Measurements from ENCODE around the gene AFF1.

The AFF1 gene

DNA sequence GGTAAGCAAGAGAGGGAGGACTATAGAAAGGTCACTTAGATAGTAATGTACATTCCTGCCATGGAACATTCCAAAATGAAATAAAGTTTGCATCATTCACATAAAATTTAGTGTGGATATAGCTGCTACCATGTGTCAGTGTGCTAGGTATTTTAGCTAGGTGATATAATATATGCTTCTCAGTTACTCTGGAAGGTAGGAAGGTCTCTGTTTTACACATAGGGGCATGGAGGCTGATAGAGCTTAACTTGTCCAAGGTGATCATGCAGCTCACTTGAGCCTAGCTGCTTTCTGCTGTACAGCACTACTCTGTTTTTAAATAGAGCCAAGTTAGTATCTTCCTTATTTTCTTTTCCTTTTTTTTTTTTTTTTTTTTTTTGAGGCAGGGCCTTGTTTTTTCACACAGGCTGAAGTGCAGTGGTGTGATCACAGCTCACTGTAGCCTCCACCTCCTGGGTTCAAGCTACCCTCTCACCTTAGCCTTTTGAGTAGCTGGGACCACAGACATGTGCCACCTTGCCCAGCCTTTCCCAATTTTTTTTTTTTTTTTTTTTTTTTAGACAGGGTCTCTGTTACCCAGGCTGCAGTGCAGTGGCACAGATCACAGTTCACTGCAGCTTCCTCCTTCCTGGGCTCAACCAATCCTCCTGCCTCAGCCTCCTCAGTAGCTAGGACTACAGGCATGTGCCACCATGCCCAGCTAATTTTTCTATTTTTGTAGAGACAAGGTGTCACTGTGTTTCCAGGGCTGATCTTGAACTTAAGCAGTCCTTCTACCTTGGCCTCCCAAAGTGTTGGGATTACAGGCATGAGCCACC lies 10.4 kb downstream of the AFF1 start:
- Histone ChIP-seq H3K4me2 (ENCODE audit: low read depth, low read length, poor library complexity, severe bottlenecking) (no peak overlapping the region), H3K9ac (ENCODE audit: low read length) (no peak overlapping the region), H3K27ac (ENCODE audit: low read depth, low read length) (no peak overlapping the region), H3K9me3 (ENCODE audit: insufficient read depth, low read length) (no peaks in the 10 kb centered on the region), H3F3A (ENCODE audit: insufficient read depth) (no peaks in the 10 kb centered on the region), H3K36me3 (ENCODE audit: low read length) (no peaks in the 10 kb centered on the region), H3K4me3 (ENCODE audit: insufficient read depth, low read length, poor library complexity, severe bottlenecking) (no peak overlapping the region), H3K79me2 (ENCODE audit: insufficient read depth, low read length) (no peaks in the 10 kb centered on the region), H3K9me2 (replicated peaks; ENCODE audit: insufficient read depth, low read length) (no peaks in the 10 kb centered on the region), H3K27me3 (ENCODE audit: low read length) (no peaks in the 10 kb centered on the region), H2AFZ (ENCODE audit: low read depth, low read length, severe bottlenecking) (no peak overlapping the region), H4K20me1 (ENCODE audit: low read depth, low read length) (no peaks in the 10 kb centered on the region)
- TF ChIP-seq, protein P1, sequence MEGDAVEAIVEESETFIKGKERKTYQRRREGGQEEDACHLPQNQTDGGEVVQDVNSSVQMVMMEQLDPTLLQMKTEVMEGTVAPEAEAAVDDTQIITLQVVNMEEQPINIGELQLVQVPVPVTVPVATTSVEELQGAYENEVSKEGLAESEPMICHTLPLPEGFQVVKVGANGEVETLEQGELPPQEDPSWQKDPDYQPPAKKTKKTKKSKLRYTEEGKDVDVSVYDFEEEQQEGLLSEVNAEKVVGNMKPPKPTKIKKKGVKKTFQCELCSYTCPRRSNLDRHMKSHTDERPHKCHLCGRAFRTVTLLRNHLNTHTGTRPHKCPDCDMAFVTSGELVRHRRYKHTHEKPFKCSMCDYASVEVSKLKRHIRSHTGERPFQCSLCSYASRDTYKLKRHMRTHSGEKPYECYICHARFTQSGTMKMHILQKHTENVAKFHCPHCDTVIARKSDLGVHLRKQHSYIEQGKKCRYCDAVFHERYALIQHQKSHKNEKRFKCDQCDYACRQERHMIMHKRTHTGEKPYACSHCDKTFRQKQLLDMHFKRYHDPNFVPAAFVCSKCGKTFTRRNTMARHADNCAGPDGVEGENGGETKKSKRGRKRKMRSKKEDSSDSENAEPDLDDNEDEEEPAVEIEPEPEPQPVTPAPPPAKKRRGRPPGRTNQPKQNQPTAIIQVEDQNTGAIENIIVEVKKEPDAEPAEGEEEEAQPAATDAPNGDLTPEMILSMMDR (IDR thresholded peaks at IDR 0.05; ENCODE audit: insufficient read depth, low read length, poor library complexity, severe bottlenecking), result no peak
- no peak for TF ChIP-seq EZH2phosphoT487 (conservative IDR thresholded peaks at IDR 0.05; ENCODE audit: low read length)

DNA sequence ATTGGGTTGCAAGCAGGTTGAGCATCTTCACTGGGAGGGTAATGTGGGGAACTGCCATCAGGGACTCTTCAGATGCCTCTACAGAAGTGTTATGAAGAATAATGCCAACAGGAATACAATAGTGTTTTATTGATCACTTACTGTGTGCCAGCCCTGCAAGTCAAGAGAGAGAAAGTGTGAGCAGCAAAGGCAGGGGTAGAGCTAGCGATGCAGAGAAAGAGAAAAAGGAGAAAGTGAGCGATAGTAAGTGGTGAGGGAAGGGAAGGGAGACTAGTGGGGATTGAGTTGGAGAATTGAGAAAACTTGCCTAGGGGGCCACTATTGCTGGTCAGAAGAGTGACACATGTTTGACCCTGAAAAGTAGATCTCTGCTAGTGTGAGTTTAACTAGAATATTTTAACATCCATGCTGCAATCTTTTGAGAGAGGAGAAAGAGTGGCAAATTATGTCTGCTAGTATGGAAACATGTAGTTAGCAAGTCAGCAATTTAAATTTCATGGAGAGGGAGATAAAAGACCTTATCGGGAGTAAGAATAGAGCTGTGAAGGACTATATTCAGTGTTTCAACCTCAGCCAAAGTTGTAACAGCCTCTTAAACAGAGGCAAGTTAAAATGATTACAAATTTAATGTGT lies 12.2 kb downstream of the AFF1 start:
- Histone ChIP-seq H3F3A (ENCODE audit: insufficient read depth) (no peaks in the 10 kb centered on the region), H3K4me3 (ENCODE audit: insufficient read depth, low read length, poor library complexity, severe bottlenecking) (no peak overlapping the region), H3K36me3 (ENCODE audit: low read length) (no peaks in the 10 kb centered on the region), H3K79me2 (ENCODE audit: insufficient read depth, low read length) (no peaks in the 10 kb centered on the region), H3K27me3 (ENCODE audit: low read length) (no peaks in the 10 kb centered on the region), H4K20me1 (ENCODE audit: low read depth, low read length) (no peaks in the 10 kb centered on the region), H3K9me2 (replicated peaks; ENCODE audit: insufficient read depth, low read length) (no peaks in the 10 kb centered on the region), H3K27ac (ENCODE audit: low read depth, low read length) (no peak overlapping the region), H3K9me3 (ENCODE audit: insufficient read depth, low read length) (no peaks in the 10 kb centered on the region), H3K4me2 (ENCODE audit: low read depth, low read length, poor library complexity, severe bottlenecking) (no peak overlapping the region), H2AFZ (ENCODE audit: low read depth, low read length, severe bottlenecking) (no peak overlapping the region), H3K9ac (ENCODE audit: low read length) (no peak overlapping the region)
- no peak for TF ChIP-seq EZH2phosphoT487 (conservative IDR thresholded peaks at IDR 0.05; ENCODE audit: low read length)
- TF ChIP-seq, protein P1 (IDR thresholded peaks at IDR 0.05; ENCODE audit: insufficient read depth, low read length, poor library complexity, severe bottlenecking), result no peak

DNA sequence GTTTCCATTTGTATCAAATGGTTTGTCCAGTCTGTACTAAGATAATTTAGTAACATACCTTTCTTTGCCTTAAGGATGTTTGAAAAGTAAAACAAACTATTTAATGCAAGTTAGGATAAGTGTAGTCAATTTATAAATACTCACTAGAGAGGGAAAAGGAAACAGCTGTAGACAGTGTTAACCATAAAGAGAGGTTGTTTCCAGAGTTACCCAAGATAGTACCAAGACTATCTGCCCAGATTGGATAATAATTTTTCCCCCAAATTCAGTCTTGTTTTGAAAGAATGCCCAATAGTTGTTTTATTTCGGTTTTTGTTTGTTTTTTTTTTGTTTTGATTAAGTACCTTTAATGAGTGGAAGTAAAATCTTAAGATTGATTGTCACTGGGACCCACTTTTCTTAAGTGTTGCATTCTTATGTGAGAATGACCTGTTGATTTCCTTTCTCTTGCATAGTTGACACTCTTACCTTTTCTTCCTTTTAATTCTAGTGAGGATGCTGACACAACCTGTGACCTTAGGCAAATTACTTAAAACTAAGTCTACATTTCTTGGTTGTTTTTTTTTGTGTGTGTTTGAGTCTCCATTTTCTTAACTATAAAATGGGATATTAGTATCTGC lies 12.8 kb downstream of the AFF1 start:
- Histone ChIP-seq H3K9me3 (ENCODE audit: insufficient read depth, low read length) (no peaks in the 10 kb centered on the region), H3K9ac (ENCODE audit: low read length) (no peak overlapping the region), H4K20me1 (ENCODE audit: low read depth, low read length) (no peaks in the 10 kb centered on the region), H2AFZ (ENCODE audit: low read depth, low read length, severe bottlenecking) (no peak overlapping the region), H3K4me2 (ENCODE audit: low read depth, low read length, poor library complexity, severe bottlenecking) (no peak overlapping the region), H3K79me2 (ENCODE audit: insufficient read depth, low read length) (no peaks in the 10 kb centered on the region), H3K4me3 (ENCODE audit: insufficient read depth, low read length, poor library complexity, severe bottlenecking) (no peak overlapping the region), H3K27me3 (ENCODE audit: low read length) (no peaks in the 10 kb centered on the region), H3F3A (ENCODE audit: insufficient read depth) (no peaks in the 10 kb centered on the region), H3K9me2 (replicated peaks; ENCODE audit: insufficient read depth, low read length) (no peaks in the 10 kb centered on the region), H3K36me3 (ENCODE audit: low read length) (no peaks in the 10 kb centered on the region), H3K27ac (ENCODE audit: low read depth, low read length) (no peak overlapping the region)
- TF ChIP-seq, protein P1 (IDR thresholded peaks at IDR 0.05; ENCODE audit: insufficient read depth, low read length, poor library complexity, severe bottlenecking), result no peak
- TF ChIP-seq EZH2phosphoT487 (conservative IDR thresholded peaks at IDR 0.05; ENCODE audit: low read length), result no peak
